Epithelial cell of proximal tubule (primary cell): Measurements from ENCODE around the gene ERMARD. TPM values are rescaled to one million over a fixed set of nuclear protein-coding genes. Genes with fewer than 3 reads are reported as not detected.

Source experiments
- total RNA-seq: library from RNA; depleted of rRNA; stranded (reverse); fragments of >200 nt; gene quantifications from 2 replicates; pipeline ENCODE4 v1.2.3, GENCODE V29; 2015

ERMARD gene
- total RNA-seq, 1 donor from 2014 or later = 9.1 TPM

Other genes starting within 250 kb of the ERMARD start
- 12.0 and 27.2 TPM in 2 replicates for gene WDR27, start 49.6 kb upstream of the ERMARD start, total RNA-seq
- 27.1 and 41.2 TPM in 2 replicates for gene C6orf120, start 49.5 kb upstream of the ERMARD start, total RNA-seq
- gene PHF10, start 27.1 kb upstream of the ERMARD start, total RNA-seq = 23.1 and 24.5 TPM in 2 replicates
- gene DYNLT2, start 50 bp upstream of the ERMARD start, total RNA-seq = 0.80 and 2.5 TPM in 2 replicates